MM.1S (cell line): Measurements from ENCODE around the gene ZNF354C.

Source experiments
- DNase-seq: peaks from one replicate; pipeline ENCODE4 v3.0.0-alpha.2; 2015
- H2AFZ ChIP-seq: fragments of 300-600 bp; sonication (generic); 2 replicates; pipeline ENCODE4 v1.6.0; 2016; ENCODE audit warnings: antibody characterized with exemption, low read length
- H3F3A ChIP-seq: fragments of 300-600 bp; sonication (generic); 2 replicates; pipeline ENCODE4 v1.6.1; 2016; ENCODE audit warnings: mild to moderate bottlenecking, antibody characterized with exemption, low read length, moderate library complexity, mixed read lengths; ENCODE audit not compliant: insufficient read depth
- H3K27ac ChIP-seq: fragments of 300-600 bp; sonication (generic); 2 replicates; pipeline ENCODE4 v1.5.1; 2016; ENCODE audit warnings: mild to moderate bottlenecking, low read length
- H3K27me3 ChIP-seq: fragments of 300-600 bp; sonication (generic); replicated peaks from 2 replicates; pipeline ENCODE4 v1.6.0; 2016; ENCODE audit warnings: low read length; ENCODE audit not compliant: insufficient read depth
- H3K36me3 ChIP-seq: fragments of 300-600 bp; sonication (generic); replicated peaks from 2 replicates; pipeline ENCODE4 v1.6.1; 2016; ENCODE audit warnings: mild to moderate bottlenecking, low read length, mixed read lengths; ENCODE audit not compliant: insufficient read depth
- H3K4me1 ChIP-seq: fragments of 300-600 bp; sonication (generic); 2 replicates; pipeline ENCODE4 v1.6.1; 2016; ENCODE audit warnings: low read length, mixed read lengths
- H3K4me2 ChIP-seq: fragments of 300-600 bp; sonication (generic); 2 replicates; pipeline ENCODE4 v1.6.0; 2016; ENCODE audit warnings: low read depth, low read length
- H3K4me3 ChIP-seq: fragments of 300-600 bp; sonication (generic); 2 replicates; pipeline ENCODE4 v1.5.1; 2016; ENCODE audit warnings: low read length, mixed read lengths
- H3K79me2 ChIP-seq: fragments of 300-600 bp; sonication (generic); 2 replicates; pipeline ENCODE4 v1.6.1; 2016; ENCODE audit warnings: mixed run types, low read length, mixed read lengths
- H3K9ac ChIP-seq: fragments of 300-600 bp; sonication (generic); 2 replicates; pipeline ENCODE4 v1.6.1; 2016; ENCODE audit warnings: low read length, mixed read lengths
- H3K9me2 ChIP-seq: fragments of 300-600 bp; sonication (generic); replicated peaks from 2 replicates; pipeline ENCODE4 v1.6.1; 2016; ENCODE audit warnings: mild to moderate bottlenecking, low read length, mixed read lengths; ENCODE audit not compliant: insufficient read depth
- H3K9me3 ChIP-seq: fragments of 300-600 bp; sonication (generic); replicated peaks from 2 replicates; pipeline ENCODE4 v1.6.1; 2016; ENCODE audit warnings: mild to moderate bottlenecking, low read length, mixed read lengths; ENCODE audit not compliant: insufficient read depth
- H4K20me1 ChIP-seq: fragments of 300-600 bp; sonication (generic); 2 replicates; pipeline ENCODE4 v1.6.1; 2016; ENCODE audit warnings: mild to moderate bottlenecking, low read length, moderate library complexity, mixed read lengths; ENCODE audit not compliant: insufficient read depth
- CTCF ChIP-seq: fragments of 300-600 bp; sonication (generic); IDR thresholded peaks from 2 replicates; pipeline ENCODE4 v1.5.1; 2016; ENCODE audit warnings: antibody characterized with exemption, low read length, mixed read lengths
- EZH2 ChIP-seq: fragments of 300-600 bp; sonication (generic); optimal IDR thresholded peaks from 2 replicates; pipeline ENCODE3; 2017; ENCODE audit warnings: low read depth, mild to moderate bottlenecking, antibody characterized with exemption, low read length, mixed read lengths
- EZH2phosphoT487 ChIP-seq: fragments of 300-600 bp; sonication (generic); IDR thresholded peaks from 2 replicates; pipeline ENCODE4 v1.6.1; 2018; ENCODE audit warnings: antibody characterized with exemption, low read length

The ZNF354C gene

GRCh38 chr5:179123491-179124272 lies 63.5 kb downstream of the ZNF354C start:
- H3K4me2 ChIP-seq, result no peak overlapping the region
- H3K9ac ChIP-seq, result no peak overlapping the region
- no peak overlapping the region for H3K4me3 ChIP-seq
- no peaks in the 10 kb centered on the region for H3K9me2 ChIP-seq
- no peaks in the 10 kb centered on the region for H3K4me1 ChIP-seq
- H3F3A ChIP-seq, result no peaks in the 10 kb centered on the region
- no peak overlapping the region for H3K27ac ChIP-seq
- DNase-seq, result no peak
- no peaks in the 10 kb centered on the region for H3K9me3 ChIP-seq
- TF ChIP-seq CTCF, result no peak
- no peak for TF ChIP-seq EZH2
- no peak for TF ChIP-seq EZH2phosphoT487
- H3K79me2 ChIP-seq, result no peaks in the 10 kb centered on the region
- no peak overlapping the region for H2AFZ ChIP-seq
- H3K27me3 ChIP-seq, result 0 out of 2 replicates have a peak, but pooled peaks cover 1% of the 10 kb centered on the region
- no peaks in the 10 kb centered on the region for H3K36me3 ChIP-seq
- H4K20me1 ChIP-seq, result no peaks in the 10 kb centered on the region

- no peaks in the 10 kb centered on the region for H3K9me3 ChIP-seq
- no peaks in the 10 kb centered on the region for H4K20me1 ChIP-seq
- H3K9ac ChIP-seq, result no peak overlapping the region
- H3F3A ChIP-seq, result no peaks in the 10 kb centered on the region
- DNase-seq, result no peak
- H3K79me2 ChIP-seq, result no peaks in the 10 kb centered on the region
- no peak overlapping the region for H2AFZ ChIP-seq
- no peak overlapping the region for H3K4me2 ChIP-seq
- H3K4me1 ChIP-seq, result no peaks in the 10 kb centered on the region
- H3K4me3 ChIP-seq, result no peak overlapping the region
- no peak overlapping the region for H3K27ac ChIP-seq
- TF ChIP-seq EZH2phosphoT487, result no peak
- H3K27me3 ChIP-seq, result 0 out of 2 replicates have a peak, but pooled peaks cover 4% of the 10 kb centered on the region
- H3K36me3 ChIP-seq, result no peaks in the 10 kb centered on the region
- H3K9me2 ChIP-seq, result no peaks in the 10 kb centered on the region
Measured at GRCh38 chr5:179124273-179124852, 64.2 kb downstream of the ZNF354C start.

GRCh38 chr5:179124853-179125788 lies 64.9 kb downstream of the ZNF354C start:
- Histone ChIP-seq H2AFZ (no peak overlapping the region), H3K27ac (no peak overlapping the region), H3K4me3 (no peak overlapping the region), H4K20me1 (no peaks in the 10 kb centered on the region), H3K79me2 (no peaks in the 10 kb centered on the region), H3K9ac (no peak overlapping the region), H3K36me3 (no peaks in the 10 kb centered on the region), H3K9me3 (no peaks in the 10 kb centered on the region), H3K4me1 (no peaks in the 10 kb centered on the region), H3K27me3 (0 out of 2 replicates have a peak, but pooled peaks cover 4% of the 10 kb centered on the region), H3F3A (no peaks in the 10 kb centered on the region), H3K4me2 (no peak overlapping the region), H3K9me2 (no peaks in the 10 kb centered on the region)
- TF ChIP-seq CTCF (no peak), EZH2phosphoT487 (no peak), EZH2 (no peak)
- no peak for DNase-seq
